Activated B cell treated with CpG ODN at 0.5 μM for 24 hours (primary cell): ENCODE results near the gene SLIT3. TPM values are rescaled to one million over a fixed set of nuclear protein-coding genes. Genes with fewer than 3 reads are reported as not detected.

ENCODE experiments used
- ATAC-seq: fragments of 200-7000 bp; cut with Tn5 transposase; one replicate; pipeline ENCODE4 v1.10.0; 2021; ENCODE audit warnings: low read depth, mild to moderate bottlenecking, moderate library complexity
- CTCF ChIA-PET: fragments of 350-600 bp; sonication (Branson Sonifier 250); formaldehyde crosslinking; loops from one replicate; lab custom pipeline; 2021; ENCODE audit warnings: antibody characterized with exemption; lab: Charles Lee
- POLR2A ChIA-PET: fragments of 350-600 bp; sonication (Branson Sonifier 250); formaldehyde crosslinking; loops from one replicate; lab custom pipeline; 2021; ENCODE audit warnings: antibody characterized with exemption; lab: Charles Lee
- DNase-seq: peaks from one replicate; pipeline ENCODE4 v3.0.0; 2022
- H3K27ac Mint-ChIP-seq: one replicate; pipeline ENCODE4 v1.8.0; 2020; ENCODE audit warnings: mixed read lengths
- H3K27me3 Mint-ChIP-seq: one replicate; pipeline ENCODE4 v1.8.0; 2021; ENCODE audit warnings: mixed read lengths
- H3K36me3 Mint-ChIP-seq: one replicate; pipeline ENCODE4 v1.8.0; 2021; ENCODE audit warnings: low read depth, mixed read lengths
- H3K4me1 Mint-ChIP-seq: one replicate; pipeline ENCODE4 v1.8.0; 2021; ENCODE audit warnings: mixed read lengths
- H3K4me3 Mint-ChIP-seq: one replicate; pipeline ENCODE4 v1.8.0; 2020; ENCODE audit warnings: mild to moderate bottlenecking, mixed read lengths
- H3K9me3 Mint-ChIP-seq: one replicate; pipeline ENCODE4 v1.8.0; 2020; ENCODE audit warnings: mixed read lengths
- CTCF ChIP-seq: fragments of 200-600 bp; IDR thresholded peaks from one replicate; pipeline ENCODE4 v1.8.0; 2022; ENCODE audit warnings: antibody characterized with exemption, mild to moderate bottlenecking
- intact Hi-C: fragments of 100-400 bp; cut with micrococcal nuclease; formaldehyde crosslinking; loops from one replicate; pipeline ENCODE4 v1.15.1; 2024
- total RNA-seq: library from RNA; stranded (reverse); gene quantifications from 2 replicates; pipeline ENCODE4 v1.2.3, GENCODE V29; 2022

SLIT3 gene
- total RNA-seq, 1 donor from 2014 or later, result not detected

DNA sequence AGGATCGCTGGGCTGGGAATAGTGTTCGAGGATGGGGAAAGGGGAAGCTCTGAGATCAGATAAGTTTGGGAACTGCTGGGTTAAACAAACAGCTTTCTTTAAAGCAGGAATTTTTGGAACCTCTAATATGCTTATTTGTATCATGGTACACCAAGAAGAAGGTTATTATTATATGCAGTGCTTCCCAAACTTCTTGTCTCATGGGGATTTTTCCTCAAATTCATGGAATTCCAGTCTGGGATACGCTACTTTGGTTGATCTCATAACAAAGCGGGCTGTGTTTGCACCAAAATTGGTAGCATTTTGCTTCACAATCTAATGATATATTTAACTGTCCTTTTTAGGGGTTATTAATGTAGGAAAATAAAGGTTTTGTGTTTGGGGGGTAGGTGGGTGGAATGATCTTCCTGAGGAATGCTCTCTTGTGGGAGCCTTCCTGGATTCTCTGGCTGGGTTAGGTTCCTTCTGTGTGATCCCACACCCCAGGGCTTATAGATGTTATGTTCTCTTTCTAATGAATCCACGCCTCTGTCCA lies 605.6 kb downstream of the SLIT3 start:
- CTCF ChIA-PET, result no interaction called here
- no peak for TF ChIP-seq CTCF
- POLR2A ChIA-PET, result no interaction called here
- no peak overlapping the region for H3K4me3 Mint-ChIP-seq
- ATAC-seq (no peak), DNase-seq (no peak)
- H3K27ac Mint-ChIP-seq, result no peak overlapping the region
- no peaks in the 10 kb centered on the region for H3K4me1 Mint-ChIP-seq
- H3K9me3 Mint-ChIP-seq, result no peaks in the 10 kb centered on the region
- H3K36me3 Mint-ChIP-seq, result no peaks in the 10 kb centered on the region
- H3K27me3 Mint-ChIP-seq, result peaks cover 13% of the 10 kb centered on the region
- intact Hi-C loops, result no loop called here

DNA sequence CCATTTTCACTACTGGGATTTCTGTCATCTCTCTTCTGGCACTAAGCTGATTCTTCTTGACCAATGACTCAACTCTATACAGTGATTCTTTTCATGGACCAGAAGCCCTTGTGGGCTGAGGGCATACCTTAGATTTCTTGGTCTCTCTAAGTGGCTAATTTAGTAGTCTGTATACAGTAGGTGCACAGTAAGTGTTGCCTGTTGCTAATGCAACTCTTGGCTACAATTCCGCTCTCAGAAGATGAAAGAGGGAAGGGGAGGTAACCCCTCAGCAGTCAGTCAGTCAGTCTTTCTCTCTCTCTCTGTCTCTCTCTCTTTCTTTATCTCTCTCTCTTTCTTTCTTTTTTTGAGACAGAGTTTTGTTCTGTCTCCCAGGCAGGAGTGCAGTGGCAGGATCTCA lies 606.6 kb downstream of the SLIT3 start:
- no peak overlapping the region for H3K4me3 Mint-ChIP-seq
- H3K9me3 Mint-ChIP-seq, result no peaks in the 10 kb centered on the region
- no peaks in the 10 kb centered on the region for H3K36me3 Mint-ChIP-seq
- ChIA-PET CTCF (no interaction called here), POLR2A (no interaction called here)
- no peak for DNase-seq
- no peak overlapping the region for H3K27ac Mint-ChIP-seq
- ATAC-seq, result no peak
- TF ChIP-seq CTCF, result no peak
- H3K27me3 Mint-ChIP-seq, result peaks cover 13% of the 10 kb centered on the region
- intact Hi-C loops, result no loop called here
- H3K4me1 Mint-ChIP-seq, result no peaks in the 10 kb centered on the region

DNA sequence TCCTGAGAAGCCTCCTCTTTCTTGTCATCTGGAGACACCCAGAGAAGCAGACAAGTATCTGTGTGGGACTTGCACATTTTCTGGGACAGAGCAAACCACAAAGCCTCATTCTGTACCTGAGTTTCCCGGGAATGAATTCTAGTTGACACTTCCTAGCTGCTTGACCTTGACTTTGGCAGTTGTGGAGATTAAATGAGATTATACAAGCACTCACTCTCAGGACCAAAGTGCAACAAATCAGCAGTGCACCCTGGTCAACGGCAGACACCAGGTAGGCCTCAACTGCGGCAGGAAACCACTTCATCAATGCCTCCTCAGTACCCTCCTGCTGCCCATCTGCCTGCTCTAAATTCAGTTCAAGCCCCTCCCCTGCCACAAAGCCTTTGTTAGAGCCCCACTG lies 607.1 kb downstream of the SLIT3 start:
- no peak for TF ChIP-seq CTCF
- intact Hi-C loops, result no loop called here

GRCh38 chr5:168693297-168693696 lies 607.6 kb downstream of the SLIT3 start:
- ATAC-seq (no peak), DNase-seq (no peak)
- H3K4me3 Mint-ChIP-seq, result no peak overlapping the region
- intact Hi-C loops, result no loop called here
- TF ChIP-seq CTCF, result no peak
- CTCF ChIA-PET, result no interaction called here
- H3K4me1 Mint-ChIP-seq, result no peaks in the 10 kb centered on the region
- no peaks in the 10 kb centered on the region for H3K36me3 Mint-ChIP-seq
- POLR2A ChIA-PET, result no interaction called here
- no peak overlapping the region for H3K27ac Mint-ChIP-seq
- peaks cover 9% of the 10 kb centered on the region for H3K27me3 Mint-ChIP-seq
- H3K9me3 Mint-ChIP-seq, result no peaks in the 10 kb centered on the region

More for the DNA sequence above, 607.1 kb downstream of the SLIT3 start:
- DNase-seq, result no peak
- Mint-ChIP-seq H3K4me3 (no peak overlapping the region), H3K27me3 (peaks cover 13% of the 10 kb centered on the region), H3K4me1 (no peaks in the 10 kb centered on the region), H3K36me3 (no peaks in the 10 kb centered on the region), H3K9me3 (no peaks in the 10 kb centered on the region), H3K27ac (no peak overlapping the region)
- ChIA-PET POLR2A (no interaction called here), CTCF (no interaction called here)
- ATAC-seq, result no peak

DNA sequence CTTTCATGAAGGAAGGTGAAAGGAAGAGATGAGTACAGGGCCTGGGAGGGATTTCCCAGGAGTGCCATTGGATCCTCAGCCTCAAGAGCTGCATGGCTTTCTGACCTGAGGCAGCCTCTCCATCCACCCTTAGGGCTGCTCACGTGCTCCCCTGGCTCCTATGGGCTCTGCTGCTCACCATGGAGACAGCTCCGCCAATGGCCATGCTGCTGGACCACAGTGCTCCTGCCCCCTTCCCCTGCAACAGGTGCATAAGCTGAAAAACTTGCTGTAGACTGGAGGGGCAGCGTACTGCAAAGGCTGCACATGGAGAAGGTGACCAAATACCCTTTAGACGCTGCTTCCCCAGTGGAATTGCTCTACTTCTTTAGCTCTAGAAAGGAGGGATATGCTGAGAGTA lies 609.0 kb downstream of the SLIT3 start:
- Mint-ChIP-seq H3K36me3 (no peaks in the 10 kb centered on the region), H3K27me3 (peaks cover 7% of the 10 kb centered on the region), H3K9me3 (no peaks in the 10 kb centered on the region), H3K4me1 (no peaks in the 10 kb centered on the region), H3K27ac (no peak overlapping the region), H3K4me3 (no peak overlapping the region)
- ATAC-seq (no peak), DNase-seq (no peak)
- CTCF ChIA-PET, result no interaction called here
- TF ChIP-seq CTCF, result no peak
- intact Hi-C loops, result no loop called here
- POLR2A ChIA-PET, result no interaction called here
